ENCODE results near the gene BSDC1. TPM values are rescaled to one million over a fixed set of nuclear protein-coding genes. Genes with fewer than 3 reads are reported as not detected.
A peak's percentile ranks its signal among the peaks of the same experiment; 100 is the strongest.
"Not testable (repeated sequence)": the region's sequence is repeated elsewhere in the genome, so short reads cannot be mapped to it uniquely, and the experiment has no call there.

Gene BSDC1
- total RNA-seq, 1 experiment from 2014 or later = 44.7 TPM

GRCh38 chr1:32362474-32363313 is 31.5 kb downstream of the BSDC1 start, which contains the start of the genes FAM229A and TSSK3:
FAM229A (minus strand) TSS chr1:32362485; CDS start chr1:32362091, 394 bp downstream.
TSSK3 (plus strand) TSS chr1:32362539; CDS start chr1:32362702, 163 bp downstream.
- DNase-seq (ENCODE audit: low read depth) = no peak
- in situ Hi-C loops (cut with HindIII; ENCODE audit: low pct_unique_long_range_greater_than_20kb, low sequenced_read_pairs) = no loop called here

GRCh38 chr1:32361674-32362473 is 32.4 kb downstream of the BSDC1 start:
- in situ Hi-C loops (cut with HindIII; ENCODE audit: low pct_unique_long_range_greater_than_20kb, low sequenced_read_pairs) = no loop called here
- no peak for DNase-seq (ENCODE audit: low read depth)

- no peak for DNase-seq (ENCODE audit: low read depth)
- in situ Hi-C loops (cut with HindIII; ENCODE audit: low pct_unique_long_range_greater_than_20kb, low sequenced_read_pairs) = no loop called here
Observed at GRCh38 chr1:32361308-32361673, 33.0 kb downstream of the BSDC1 start.

- in situ Hi-C loops (cut with HindIII; ENCODE audit: low pct_unique_long_range_greater_than_20kb, low sequenced_read_pairs) = no loop called here
- no peak for DNase-seq (ENCODE audit: low read depth)
Observed at GRCh38 chr1:32358435-32358834, 35.8 kb downstream of the BSDC1 start.

- in situ Hi-C loops (cut with HindIII; ENCODE audit: low pct_unique_long_range_greater_than_20kb, low sequenced_read_pairs) = no loop called here
- no peak for DNase-seq (ENCODE audit: low read depth)
Observed at GRCh38 chr1:32357614-32358013, 36.6 kb downstream of the BSDC1 start.

GRCh38 chr1:32356478-32356877 is 37.8 kb downstream of the BSDC1 start:
- DNase-seq (ENCODE audit: low read depth) = no peak
- in situ Hi-C loops (cut with HindIII; ENCODE audit: low pct_unique_long_range_greater_than_20kb, low sequenced_read_pairs) = no loop called here

GRCh38 chr1:32355778-32356177 is 38.5 kb downstream of the BSDC1 start:
- in situ Hi-C loops (cut with HindIII; ENCODE audit: low pct_unique_long_range_greater_than_20kb, low sequenced_read_pairs); DNase-seq (ENCODE audit: low read depth): not testable (repeated sequence)

GRCh38 chr1:32353886-32354570 is 40.2 kb downstream of the BSDC1 start:
- no peak for DNase-seq (ENCODE audit: low read depth)
- in situ Hi-C loops (cut with HindIII; ENCODE audit: low pct_unique_long_range_greater_than_20kb, low sequenced_read_pairs) = no loop called here

- in situ Hi-C loops (cut with HindIII; ENCODE audit: low pct_unique_long_range_greater_than_20kb, low sequenced_read_pairs) = no loop called here
- DNase-seq (ENCODE audit: low read depth) = no peak
Observed at GRCh38 chr1:32353431-32353830, 40.8 kb downstream of the BSDC1 start.

- no peak for DNase-seq (ENCODE audit: low read depth)
- in situ Hi-C loops (cut with HindIII; ENCODE audit: low pct_unique_long_range_greater_than_20kb, low sequenced_read_pairs) = no loop called here
Observed at GRCh38 chr1:32352831-32353383, 41.3 kb downstream of the BSDC1 start.

- no peak for DNase-seq (ENCODE audit: low read depth)
- in situ Hi-C loops (cut with HindIII; ENCODE audit: low pct_unique_long_range_greater_than_20kb, low sequenced_read_pairs) = no loop called here
Observed at GRCh38 chr1:32352239-32352745, 41.9 kb downstream of the BSDC1 start.

GRCh38 chr1:32351399-32352238 is 42.6 kb downstream of the BSDC1 start:
- peak; percentile 79 for DNase-seq (ENCODE audit: low read depth)
- in situ Hi-C loops (cut with HindIII; ENCODE audit: low pct_unique_long_range_greater_than_20kb, low sequenced_read_pairs) = no loop called here

GRCh38 chr1:32350785-32351398 is 43.3 kb downstream of the BSDC1 start:
- in situ Hi-C loops (cut with HindIII; ENCODE audit: low pct_unique_long_range_greater_than_20kb, low sequenced_read_pairs) = no loop called here
- DNase-seq (ENCODE audit: low read depth) = no peak

- DNase-seq (ENCODE audit: low read depth) = no peak
Observed at GRCh38 chr1:32349211-32349708, 45.0 kb downstream of the BSDC1 start.

GRCh38 chr1:32346532-32347157 is 47.6 kb downstream of the BSDC1 start:
- no peak for DNase-seq (ENCODE audit: low read depth)
- in situ Hi-C loops (cut with HindIII; ENCODE audit: low pct_unique_long_range_greater_than_20kb, low sequenced_read_pairs) = no loop called here

More at GRCh38 chr1:32349211-32349708, 45.0 kb downstream of the BSDC1 start:
- in situ Hi-C loops (cut with HindIII; ENCODE audit: low pct_unique_long_range_greater_than_20kb, low sequenced_read_pairs) = no loop called here

- in situ Hi-C loops (cut with HindIII; ENCODE audit: low pct_unique_long_range_greater_than_20kb, low sequenced_read_pairs) = no loop called here
- DNase-seq (ENCODE audit: low read depth) = no peak
Observed at GRCh38 chr1:32345289-32345827, 48.9 kb downstream of the BSDC1 start.

All from Caki2 (cell line).